Activated CD8-positive, alpha-beta memory T cell treated with anti-CD3 and anti-CD28 coated beads, Interleukin-2, amount 10 ng/mL, durations not matched to agents 7 days and 5 days (primary cell): ENCODE data around the gene TRIM56. TPM values are rescaled to one million over a fixed set of nuclear protein-coding genes. Genes with fewer than 3 reads are reported as not detected.
"Not testable (repeated sequence)": the region's sequence is repeated elsewhere in the genome, so short reads cannot be mapped to it uniquely, and the experiment has no call there.

Experiments
- ATAC-seq: fragments of 150-1000 bp; cut with Tn5 transposase; one replicate; pipeline ENCODE4 v1.10.0; 2021; ENCODE audit warnings: moderate library complexity
- CTCF ChIA-PET: fragments of 350-600 bp; sonication (Branson Sonifier 250); formaldehyde crosslinking; loops from one replicate; lab custom pipeline; 2021; ENCODE audit warnings: antibody characterized with exemption; lab: Charles Lee
- DNase-seq: peaks from one replicate; pipeline ENCODE4 v3.0.0-alpha.2; 2020
- H3K27ac Mint-ChIP-seq: one replicate; pipeline ENCODE4 v1.8.0; 2021; ENCODE audit warnings: mild to moderate bottlenecking, mixed read lengths
- H3K27me3 Mint-ChIP-seq: one replicate; pipeline ENCODE4 v1.8.0; 2021; ENCODE audit warnings: mixed read lengths
- H3K36me3 Mint-ChIP-seq: one replicate; pipeline ENCODE4 v1.8.0; 2021; ENCODE audit warnings: mild to moderate bottlenecking, mixed read lengths
- H3K4me1 Mint-ChIP-seq: one replicate; pipeline ENCODE4 v1.8.0; 2021; ENCODE audit warnings: mixed read lengths
- H3K4me3 Mint-ChIP-seq: one replicate; pipeline ENCODE4 v1.8.0; 2021; ENCODE audit warnings: mild to moderate bottlenecking, moderate library complexity, mixed read lengths
- H3K9me3 Mint-ChIP-seq: one replicate; pipeline ENCODE4 v1.8.0; 2022; ENCODE audit warnings: low read depth, mixed read lengths
- total RNA-seq, 2 experiments: library from RNA; stranded (reverse); gene quantifications; one replicate each; pipeline ENCODE4 v1.2.3, GENCODE V29; 2021

Gene TRIM56
- 100 to 1,000 TPM in 1 of 2 experiments, 10 to 100 TPM in 1; 68.2 to 110 TPM for total RNA-seq

- H3K27ac Mint-ChIP-seq, result peak within 1 kb of the TSS; percentile 99
- peaks cover 27% of the 10 kb centered on the region for H3K36me3 Mint-ChIP-seq
- H3K4me3 Mint-ChIP-seq, result peak within 1 kb of the TSS; percentile 97
- peaks cover 7% of the 10 kb centered on the region for H3K27me3 Mint-ChIP-seq
- CTCF ChIA-PET, result interaction anchor here (0.6 to 2.2 kb wide), 17 partner anchors 8 to 380 kb away, joined by 3 to 9 read pairs (median 4); partner anchors contain the start of genes SLC12A9, SRRT and UFSP1
- peaks cover 29% of the 10 kb centered on the region for H3K4me1 Mint-ChIP-seq
- ATAC-seq (peak; percentile 96), DNase-seq (peak; percentile 92)
- H3K9me3 Mint-ChIP-seq, result no peaks in the 10 kb centered on the region
These were observed at the start of gene TRIM56 for GRCh38 chr7:101085162-101085964. Gene TRIM56 (plus strand): TSS chr7:101085481. CDS start chr7:101087313, 1,832 bp downstream.

GRCh38 chr7:101035941-101036340 is 49.3 kb upstream of the TRIM56 start:
- Mint-ChIP-seq H3K27me3 (peaks cover 3% of the 10 kb centered on the region), H3K27ac (no peak overlapping the region), H3K36me3 (no peaks in the 10 kb centered on the region), H3K4me3 (no peak overlapping the region), H3K9me3 (no peaks in the 10 kb centered on the region), H3K4me1 (no peaks in the 10 kb centered on the region)
- DNase-seq, result no peak
- ATAC-seq, result no peak
- CTCF ChIA-PET, result no interaction called here

- CTCF ChIA-PET, H3K4me3 Mint-ChIP-seq, H3K9me3 Mint-ChIP-seq, H3K4me1 Mint-ChIP-seq, ATAC-seq, H3K27ac Mint-ChIP-seq, H3K36me3 Mint-ChIP-seq, H3K27me3 Mint-ChIP-seq, DNase-seq: not testable (repeated sequence)
These were observed 44.0 kb upstream of the TRIM56 start for GRCh38 chr7:101041283-101041682.

GRCh38 chr7:101058355-101058754 is 26.9 kb upstream of the TRIM56 start:
- H3K36me3 Mint-ChIP-seq, result no peaks in the 10 kb centered on the region
- no peak overlapping the region for H3K27ac Mint-ChIP-seq
- CTCF ChIA-PET, result interaction anchor here (0.7 to 2.9 kb wide), 19 partner anchors 19 to 258 kb away, joined by 3 to 18 read pairs (median 5); partner anchors contain the start of genes ACHE and UFSP1
- peak; percentile 71 for DNase-seq
- H3K9me3 Mint-ChIP-seq, result no peaks in the 10 kb centered on the region
- no peak overlapping the region for H3K4me3 Mint-ChIP-seq
- no peak for ATAC-seq
- no peaks in the 10 kb centered on the region for H3K4me1 Mint-ChIP-seq
- H3K27me3 Mint-ChIP-seq, result peaks cover 22% of the 10 kb centered on the region

GRCh38 chr7:101059620-101059942 is 25.7 kb upstream of the TRIM56 start:
- H3K27me3 Mint-ChIP-seq, result peaks cover 24% of the 10 kb centered on the region
- ATAC-seq (no peak), DNase-seq (no peak)
- H3K27ac Mint-ChIP-seq, result no peak overlapping the region
- CTCF ChIA-PET, result interaction anchor here (0.9 to 2.9 kb wide), 10 partner anchors 18 to 193 kb away, joined by 3 to 18 read pairs (median 8); partner anchors contain the start of genes ACHE, TRIP6 and UFSP1
- no peaks in the 10 kb centered on the region for H3K9me3 Mint-ChIP-seq
- H3K4me3 Mint-ChIP-seq, result no peak overlapping the region
- H3K36me3 Mint-ChIP-seq, result no peaks in the 10 kb centered on the region
- no peaks in the 10 kb centered on the region for H3K4me1 Mint-ChIP-seq

- ATAC-seq (no peak), DNase-seq (no peak)
- no peaks in the 10 kb centered on the region for H3K36me3 Mint-ChIP-seq
- peaks cover 24% of the 10 kb centered on the region for H3K27me3 Mint-ChIP-seq
- CTCF ChIA-PET, result interaction anchor here (2.6 kb wide), 1 partner anchor 166 kb away, joined by 12 read pairs; the partner anchor contains the start of gene ACHE
- H3K9me3 Mint-ChIP-seq, result no peaks in the 10 kb centered on the region
- H3K4me1 Mint-ChIP-seq, result no peaks in the 10 kb centered on the region
- no peak overlapping the region for H3K27ac Mint-ChIP-seq
- no peak overlapping the region for H3K4me3 Mint-ChIP-seq
These were observed 24.3 kb upstream of the TRIM56 start for GRCh38 chr7:101060992-101061391.

GRCh38 chr7:101064176-101064550 is 21.1 kb upstream of the TRIM56 start:
- ATAC-seq, DNase-seq, H3K27ac Mint-ChIP-seq, H3K4me3 Mint-ChIP-seq, CTCF ChIA-PET, H3K36me3 Mint-ChIP-seq, H3K4me1 Mint-ChIP-seq, H3K9me3 Mint-ChIP-seq: not testable (repeated sequence)
- peaks cover 22% of the 10 kb centered on the region for H3K27me3 Mint-ChIP-seq

GRCh38 chr7:101065162-101065561 is 20.1 kb upstream of the TRIM56 start:
- not testable (repeated sequence) for H3K36me3 Mint-ChIP-seq, ATAC-seq, DNase-seq, H3K27ac Mint-ChIP-seq, H3K4me3 Mint-ChIP-seq, H3K9me3 Mint-ChIP-seq, H3K4me1 Mint-ChIP-seq
- CTCF ChIA-PET, result interaction anchor here (1.8 kb wide), 1 partner anchor 12 kb away, joined by 7 read pairs; no protein-coding TSS in a partner anchor
- peaks cover 18% of the 10 kb centered on the region for H3K27me3 Mint-ChIP-seq

- H3K4me1 Mint-ChIP-seq, result no peaks in the 10 kb centered on the region
- no peak overlapping the region for H3K4me3 Mint-ChIP-seq
- H3K27me3 Mint-ChIP-seq, result peaks cover 20% of the 10 kb centered on the region
- no peaks in the 10 kb centered on the region for H3K36me3 Mint-ChIP-seq
- ATAC-seq, result no peak
- no peaks in the 10 kb centered on the region for H3K9me3 Mint-ChIP-seq
- DNase-seq, result no peak
- no peak overlapping the region for H3K27ac Mint-ChIP-seq
- CTCF ChIA-PET, result interaction anchor here (0.9 to 1.8 kb wide), 3 partner anchors 11 to 171 kb away, joined by 3 to 7 read pairs (median 4); no protein-coding TSS in a partner anchor
These were observed 19.0 kb upstream of the TRIM56 start for GRCh38 chr7:101066141-101066832.

GRCh38 chr7:101066833-101067177 is 18.5 kb upstream of the TRIM56 start:
- Mint-ChIP-seq H3K27ac (no peak overlapping the region), H3K36me3 (no peaks in the 10 kb centered on the region), H3K4me3 (no peak overlapping the region), H3K9me3 (no peaks in the 10 kb centered on the region), H3K4me1 (no peaks in the 10 kb centered on the region), H3K27me3 (peaks cover 25% of the 10 kb centered on the region)
- CTCF ChIA-PET, result no interaction called here
- ATAC-seq, result no peak
- no peak for DNase-seq

- no peaks in the 10 kb centered on the region for H3K36me3 Mint-ChIP-seq
- CTCF ChIA-PET, result no interaction called here
- peaks cover 25% of the 10 kb centered on the region for H3K27me3 Mint-ChIP-seq
- no peak overlapping the region for H3K4me3 Mint-ChIP-seq
- no peaks in the 10 kb centered on the region for H3K9me3 Mint-ChIP-seq
- no peak overlapping the region for H3K27ac Mint-ChIP-seq
- H3K4me1 Mint-ChIP-seq, result no peaks in the 10 kb centered on the region
- DNase-seq (no peak), ATAC-seq (no peak)
These were observed 16.9 kb upstream of the TRIM56 start for GRCh38 chr7:101068401-101068800.

- peaks cover 22% of the 10 kb centered on the region for H3K27me3 Mint-ChIP-seq
- DNase-seq, H3K9me3 Mint-ChIP-seq, CTCF ChIA-PET, H3K4me3 Mint-ChIP-seq, H3K4me1 Mint-ChIP-seq, H3K36me3 Mint-ChIP-seq, H3K27ac Mint-ChIP-seq, ATAC-seq: not testable (repeated sequence)
These were observed 13.7 kb upstream of the TRIM56 start for GRCh38 chr7:101071362-101072104.

GRCh38 chr7:101075646-101076045 is 9.6 kb upstream of the TRIM56 start:
- Mint-ChIP-seq H3K9me3 (no peaks in the 10 kb centered on the region), H3K36me3 (no peaks in the 10 kb centered on the region), H3K4me3 (no peak overlapping the region), H3K27ac (no peak overlapping the region), H3K4me1 (peaks cover 5% of the 10 kb centered on the region), H3K27me3 (peaks cover 16% of the 10 kb centered on the region)
- DNase-seq, result no peak
- CTCF ChIA-PET, result interaction anchor here (2.5 kb wide), 1 partner anchor 178 kb away, joined by 15 read pairs; no protein-coding TSS in a partner anchor
- ATAC-seq, result no peak
